Hematopoietic multipotent progenitor cell treated with erythropoietin and hydrocortisone succinate and interleukin-3 and kit ligand, for 17 days (in vitro differentiated cells): ENCODE measurements around the gene EIF2B5.
"Not testable (repeated sequence)": the region's sequence is repeated elsewhere in the genome, so short reads cannot be mapped to it uniquely, and the experiment has no call there.

Experiments
- DNase-seq: peaks from one replicate; pipeline ENCODE4 v3.0.0-alpha.2; 2015; ENCODE audit warnings: low spot score

EIF2B5 gene

GRCh38 chr3:184145751-184146270 lies 10.7 kb downstream of the EIF2B5 start:
- no peak for DNase-seq

- DNase-seq = no peak
Measured at GRCh38 chr3:184148076-184148475, 12.9 kb downstream of the EIF2B5 start.

GRCh38 chr3:184149123-184149522 lies 14.0 kb downstream of the EIF2B5 start:
- no peak for DNase-seq

GRCh38 chr3:184149770-184150169 lies 14.6 kb downstream of the EIF2B5 start:
- not testable (repeated sequence) for DNase-seq

- peak; percentile 51 for DNase-seq
Measured at GRCh38 chr3:184154885-184155643, 19.9 kb downstream of the EIF2B5 start, which contains the start of gene DVL3. Gene DVL3, plus strand, starts transcription at chr3:184155377. Its CDS starts 259 bp downstream, at chr3:184155636.

GRCh38 chr3:184155644-184156521 lies 20.7 kb downstream of the EIF2B5 start:
- no peak for DNase-seq

- no peak for DNase-seq
Measured at GRCh38 chr3:184156522-184156955, 21.4 kb downstream of the EIF2B5 start.

GRCh38 chr3:184157206-184157605 lies 22.0 kb downstream of the EIF2B5 start:
- DNase-seq = no peak

GRCh38 chr3:184158404-184158803 lies 23.2 kb downstream of the EIF2B5 start:
- DNase-seq = no peak

GRCh38 chr3:184160456-184160855 lies 25.3 kb downstream of the EIF2B5 start:
- no peak for DNase-seq

GRCh38 chr3:184162571-184163070 lies 27.5 kb downstream of the EIF2B5 start:
- not testable (repeated sequence) for DNase-seq

- no peak for DNase-seq
Measured at GRCh38 chr3:184164648-184165330, 29.6 kb downstream of the EIF2B5 start.

- DNase-seq = no peak
Measured at GRCh38 chr3:184165543-184165942, 30.4 kb downstream of the EIF2B5 start.

GRCh38 chr3:184166671-184167070 lies 31.5 kb downstream of the EIF2B5 start:
- DNase-seq = no peak

GRCh38 chr3:184167786-184168185 lies 32.6 kb downstream of the EIF2B5 start:
- no peak for DNase-seq

- no peak for DNase-seq
Measured at GRCh38 chr3:184168363-184169120, 33.4 kb downstream of the EIF2B5 start.

- no peak for DNase-seq
Measured at GRCh38 chr3:184169896-184170875, 35.0 kb downstream of the EIF2B5 start.

GRCh38 chr3:184171562-184171961 lies 36.4 kb downstream of the EIF2B5 start:
- DNase-seq = no peak

GRCh38 chr3:184172681-184173373 lies 37.7 kb downstream of the EIF2B5 start:
- DNase-seq = no peak
